Heart left ventricle (tissue), 16 donors: Measurements from ENCODE around the gene UBQLN1. TPM values are rescaled to one million over a fixed set of nuclear protein-coding genes. Genes with fewer than 3 reads are reported as not detected.
A peak's percentile ranks its signal among the peaks of the same experiment; 100 is the strongest.

ENCODE experiments used
- ATAC-seq, 4 donors: fragments of 200-7000 bp; cut with Tn5 transposase; one replicate each; pipeline ENCODE4 v1.9.1; 2020 to 2022; ENCODE audit warnings: moderate library complexity in 4 of 4, mild to moderate bottlenecking in 3 of 4, moderate number of reproducible peaks in 1 of 4
- DNase-seq, 5 donors: peaks; one replicate each; pipeline ENCODE4 v3.0.0-alpha.2; 2020
- H3K27ac ChIP-seq, 12 donors: fragments of 200-600 bp; sonication (generic) in 4 of 12; one replicate each; pipeline versions ENCODE4 v1.5.0 to v1.8.0; 2016 to 2022; ENCODE audit warnings: mild to moderate bottlenecking in 2 of 12
- H3K27me3 ChIP-seq, 9 donors: fragments of 200-600 bp; sonication (generic) in 2 of 9; one replicate each; pipeline versions ENCODE4 v1.5.1 to v1.8.0; 2016 to 2022; ENCODE audit warnings: mild to moderate bottlenecking in 3 of 9
- H3K36me3 ChIP-seq, 9 donors: fragments of 200-600 bp; sonication (generic) in 2 of 9; one replicate each; pipeline versions ENCODE4 v1.5.0 to v1.8.0; 2018 to 2022; ENCODE audit warnings: mild to moderate bottlenecking in 2 of 9
- H3K4me1 ChIP-seq, 12 donors: fragments of 200-600 bp; sonication (generic) in 4 of 12; one replicate each; pipeline versions ENCODE4 v1.5.0 to v1.8.0; 2016 to 2022; ENCODE audit warnings: mild to moderate bottlenecking in 3 of 12
- H3K4me3 ChIP-seq, 12 donors: fragments of 200-600 bp; sonication (generic) in 4 of 12; one replicate each; pipeline versions ENCODE4 v1.5.0 to v1.8.0; 2017 to 2022; ENCODE audit warnings: mild to moderate bottlenecking in 9 of 12, moderate library complexity in 4 of 12
- H3K9me3 ChIP-seq, 12 donors: fragments of 200-600 bp; sonication (generic) in 4 of 12; one replicate each; pipeline versions ENCODE4 v1.5.0 to v1.8.0; 2016 to 2022; ENCODE audit warnings: mild to moderate bottlenecking in 1 of 12
- POLR2A ChIP-seq, 2 donors: fragments of 450-650 bp; IDR thresholded peaks; one replicate each; pipeline ENCODE4 v1.6.1; 2017; ENCODE audit warnings: antibody characterized with exemption in 2 of 2, mild to moderate bottlenecking in 2 of 2, moderate library complexity in 2 of 2
- WGBS, 4 donors: extraction: QIAGEN DNeasy Blood & Tissue Kit in 2 of 4; methylation state at CpG; one replicate each; pipeline versions ENCODE4 v1.1.5 to v1.1.7; 2013 to 2018; 5-methylcytosine and 5-hydroxymethylcytosine counted together
- intact Hi-C, 10 donors: fragments of 100-400 bp; cut with DNase I; formaldehyde crosslinking; loops; one replicate each; pipeline versions ENCODE4 v1.11.1 to v1.14.2; 2022
- polyA plus RNA-seq, 2 donors: library from polyadenylated mRNA; stranded (reverse); fragments of 200-250 nt; gene quantifications; one replicate each; pipeline ENCODE4 v1.2.3, GENCODE V29; 2013
- total RNA-seq, 9 donors: library from RNA; depleted of rRNA in 2 of 9; stranded (reverse); fragments of >200 nt in 2 of 9; fragmentation: NEBNext Ultra II Directional in 3 of 9; extraction: Animal tissue kit (Norgen Biotek cat#: 25700) in 3 of 9; gene quantifications; one replicate each; pipeline versions ENCODE4 v1.1.0 to v1.2.4, GENCODE V29; 2016 to 2023
- TF ChIP-seq, protein P1 (sequence below), 12 donors: fragments of 200-600 bp; sonication (generic) in 4 of 12; IDR thresholded peaks; one replicate each; pipeline versions ENCODE4 v1.5.0 to v1.8.0; 2018 to 2022; ENCODE audit warnings: antibody characterized with exemption in 12 of 12, mild to moderate bottlenecking in 5 of 12
- donor health status: ischemic (EF 13 %, LVEDD 7.1; RV severe dilation, severe dysfunction).
- donor health status: healthy with polysubstance abuse.
- donor health status: DM: no; HTN: yes; CAD: no.
- donor health status: DM: no; HTN: no; CAD: no.
- donor health status: ischemic (EF 25% LVEDD 6.9; RV normal size, moderate dysfunction).
- donor health status: ischemic (EF 25% LVEDD 5.7; RV mildly dilated, moderate dysfunction).
- donor health status: healthy.
- donor health status: DM: yes; HTN: yes; CAD: no.
- donor health status: ischemic (EF 35%, LVEDD 5.7; RV mildly dilated, moderate dysfunction).
- donor health status: nonischemic (EF 11% LVEDD 7.7; RV severe dilation, severe dysfunction).
- donor health status: DM: yes; HTN: yes; CAD: no.
- donor health status: PGD.
- donor health status: ischemic (EF 29% LVEDD 5.4; RV normal size, mild dysfunction).
- donor health status: nonischemic (EF 23%, LVEDD 6.1; RV moderate dilation, normal function).

UBQLN1 gene
- total and polyA plus RNA-seq, 11 donors = 24.2 to 144 (median 98.2) TPM

- ATAC-seq (peak; percentile 63 to 95 (median 91)), DNase-seq (peak; percentile 68 to 82 (median 72))
- peaks cover 0 to 21% (median 3%) of the 10 kb centered on the region in 9 donors for H3K36me3 ChIP-seq
- peak within 1 kb of the TSS; percentile 53 to 98 (median 84) for H3K4me3 ChIP-seq
- 1% methylated on average over 43 to 79 of the region's 79 CpGs for WGBS, 4 donors
- peaks cover 0 to 4% (median 0%) of the 10 kb centered on the region in 9 donors for H3K27me3 ChIP-seq
- intact Hi-C loops = loop anchor here in 9 of 10 donors (2.0 to 10.0 kb wide), 7 partner anchors 82 to 302 kb away; partner anchors contain the start of genes UBQLN1 (in 4 of the 9) and KIF27 (in 1 of the 9)
- no peaks in the 10 kb centered on the region for H3K9me3 ChIP-seq
- peak within 1 kb of the TSS; percentile 75 to 95 (median 90) for H3K27ac ChIP-seq
- peaks cover 0 to 17% (median 7%) of the 10 kb centered on the region in 12 donors for H3K4me1 ChIP-seq
- TF ChIP-seq, protein P1, sequence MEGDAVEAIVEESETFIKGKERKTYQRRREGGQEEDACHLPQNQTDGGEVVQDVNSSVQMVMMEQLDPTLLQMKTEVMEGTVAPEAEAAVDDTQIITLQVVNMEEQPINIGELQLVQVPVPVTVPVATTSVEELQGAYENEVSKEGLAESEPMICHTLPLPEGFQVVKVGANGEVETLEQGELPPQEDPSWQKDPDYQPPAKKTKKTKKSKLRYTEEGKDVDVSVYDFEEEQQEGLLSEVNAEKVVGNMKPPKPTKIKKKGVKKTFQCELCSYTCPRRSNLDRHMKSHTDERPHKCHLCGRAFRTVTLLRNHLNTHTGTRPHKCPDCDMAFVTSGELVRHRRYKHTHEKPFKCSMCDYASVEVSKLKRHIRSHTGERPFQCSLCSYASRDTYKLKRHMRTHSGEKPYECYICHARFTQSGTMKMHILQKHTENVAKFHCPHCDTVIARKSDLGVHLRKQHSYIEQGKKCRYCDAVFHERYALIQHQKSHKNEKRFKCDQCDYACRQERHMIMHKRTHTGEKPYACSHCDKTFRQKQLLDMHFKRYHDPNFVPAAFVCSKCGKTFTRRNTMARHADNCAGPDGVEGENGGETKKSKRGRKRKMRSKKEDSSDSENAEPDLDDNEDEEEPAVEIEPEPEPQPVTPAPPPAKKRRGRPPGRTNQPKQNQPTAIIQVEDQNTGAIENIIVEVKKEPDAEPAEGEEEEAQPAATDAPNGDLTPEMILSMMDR (IDR thresholded peaks at IDR 0.05) = no peak
- peak in 1 of 2 donors; percentile 45 for TF ChIP-seq POLR2A (IDR thresholded peaks at IDR 0.05)
Observed at GRCh38 chr9:83622939-83623678, 84.6 kb downstream of the UBQLN1 start, which contains the start of gene IDNK. Gene IDNK (plus strand): TSS chr9:83623143. CDS start chr9:83623172, 29 bp downstream.

DNA sequence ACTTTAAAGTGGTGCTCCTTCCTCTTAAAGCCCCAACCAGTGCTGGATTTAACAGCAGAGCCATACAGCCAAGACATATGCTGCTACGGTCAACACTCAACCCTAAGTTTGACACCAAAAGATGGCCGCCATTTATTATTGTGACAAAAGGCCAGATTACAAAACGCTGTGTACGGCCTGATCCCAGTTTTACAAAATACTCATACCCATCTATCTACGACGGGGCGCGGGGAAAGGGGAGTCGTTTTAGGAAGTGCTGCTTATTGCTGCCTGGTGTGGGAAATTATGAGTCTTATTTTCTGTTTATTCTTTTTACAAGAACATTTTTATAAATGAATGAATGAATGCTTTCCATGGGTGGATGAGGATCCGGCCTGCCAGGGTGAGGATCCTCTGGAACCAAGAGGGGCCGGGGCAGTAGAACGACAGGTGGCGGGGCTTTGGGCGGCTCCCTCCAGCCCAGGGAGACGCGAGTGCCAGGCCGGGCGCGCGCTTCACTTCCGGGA is 85.3 kb downstream of the UBQLN1 start:
- peak overlapping the region; percentile 53 to 98 (median 84) for H3K4me3 ChIP-seq

DNA sequence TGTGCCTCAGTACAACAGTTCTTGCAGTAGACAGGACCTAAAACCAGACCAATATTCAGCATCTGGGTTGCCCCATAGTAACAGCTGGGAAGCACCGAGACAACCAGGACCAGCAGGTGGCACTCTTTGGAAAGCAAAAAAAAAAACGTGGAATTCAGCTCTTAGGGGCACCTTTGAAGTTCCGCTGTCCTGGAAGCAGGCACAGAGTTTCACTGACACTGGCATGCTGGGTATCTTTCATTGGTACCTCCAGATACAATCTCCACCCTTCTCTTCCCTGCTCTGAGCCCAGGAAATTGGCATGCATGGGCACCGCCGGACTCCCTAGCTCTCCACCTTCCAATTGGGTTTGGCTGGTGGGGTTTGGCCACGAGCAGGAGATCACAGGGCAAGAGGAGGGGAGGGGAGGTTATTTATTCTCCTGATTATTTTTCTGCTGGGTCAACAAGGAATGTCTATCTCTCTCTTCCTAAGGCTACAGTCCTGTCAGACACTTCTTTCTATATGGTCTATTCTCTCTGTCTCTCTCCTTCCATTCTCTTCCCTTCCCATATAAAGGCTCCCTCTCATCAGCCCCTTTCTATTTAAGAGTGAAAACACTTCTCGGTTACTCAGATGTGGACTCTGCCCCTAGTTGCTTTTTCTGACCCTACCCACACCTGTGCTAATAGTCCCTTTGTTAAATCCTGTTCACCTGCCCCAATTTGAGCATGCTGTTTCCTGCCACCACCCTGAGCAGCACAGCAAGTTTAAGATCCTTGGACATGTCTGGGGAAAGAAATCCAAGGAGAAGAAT is 86.7 kb downstream of the UBQLN1 start:
- H3K9me3 ChIP-seq = no peaks in the 10 kb centered on the region
- DNase-seq = peak in 2 of 5 donors; percentile 18 to 27
- 17 to 21% (median 20%) methylated on average over 7 of the region's 7 CpGs for WGBS, 4 donors
- intact Hi-C loops = loop anchor here (1.0 to 10.0 kb wide), 9 partner anchors 28 to 304 kb away; partner anchors contain the start of genes UBQLN1 (in 3 of the 10) and KIF27 (in 1 of the 10)
- peak overlapping the region in 1 of 12 donors; percentile 6 for H3K4me3 ChIP-seq
- peaks cover 0 to 4% (median 0%) of the 10 kb centered on the region in 9 donors for H3K27me3 ChIP-seq
- TF ChIP-seq POLR2A (IDR thresholded peaks at IDR 0.05) = no peak
- TF ChIP-seq, protein P1 (IDR thresholded peaks at IDR 0.05) = peak; percentile 51 to 79 (median 63)
- H3K4me1 ChIP-seq = peaks cover 0 to 17% (median 7%) of the 10 kb centered on the region in 12 donors
- H3K27ac ChIP-seq = no peak overlapping the region
- peak in 3 of 4 donors; percentile 21 to 50 (median 33) for ATAC-seq
- H3K36me3 ChIP-seq = no peaks in the 10 kb centered on the region

More for the DNA sequence above, 85.3 kb downstream of the UBQLN1 start:
- TF ChIP-seq, protein P1 (IDR thresholded peaks at IDR 0.05) = peak in 1 of 12 donors; percentile 4
- TF ChIP-seq POLR2A (IDR thresholded peaks at IDR 0.05) = no peak
- Histone ChIP-seq H3K27me3 (peaks cover 0 to 4% (median 0%) of the 10 kb centered on the region in 9 donors), H3K9me3 (no peaks in the 10 kb centered on the region), H3K27ac (peak overlapping the region; percentile 75 to 95 (median 90)), H3K36me3 (peaks cover 0 to 14% (median 3%) of the 10 kb centered on the region in 9 donors), H3K4me1 (peaks cover 0 to 17% (median 7%) of the 10 kb centered on the region in 12 donors)
- DNase-seq (peak in 1 of 5 donors; percentile 69), ATAC-seq (peak in 2 of 4 donors; percentile 41 to 74)
- 14 to 17% (median 17%) methylated on average over 21 of the region's 21 CpGs for WGBS, 4 donors
- intact Hi-C loops = loop anchor here in 9 of 10 donors (2.0 to 10.0 kb wide), 7 partner anchors 82 to 302 kb away; partner anchors contain the start of genes UBQLN1 (in 4 of the 9) and KIF27 (in 1 of the 9)
